T-cell (primary cell): ENCODE results near the gene ABI3. TPM values are rescaled to one million over a fixed set of nuclear protein-coding genes. Genes with fewer than 3 reads are reported as not detected.

Experiments
- ATAC-seq, 4 experiments: fragments of 200-7000 bp in 3 of 4; fragments of 150-1000 bp in 1 of 4; cut with Tn5 transposase; replicated peaks in 1 of 4; 1 replicate in 3 of 4; 2 replicates in 1 of 4; pipeline ENCODE4 v1.10.0; 2021; ENCODE audit warnings: moderate library complexity in 3 of 4, mild to moderate bottlenecking in 2 of 4, moderate number of reproducible peaks in 1 of 4
- CTCF ChIA-PET, 2 donors: fragments of 300-600 bp; sonication (Branson Sonifier 250); formaldehyde crosslinking; loops; one replicate each; lab custom pipeline; 2022; ENCODE audit warnings: antibody characterized with exemption in 2 of 2; lab: Charles Lee
- POLR2A ChIA-PET, 2 donors: fragments of 300-600 bp; sonication (Branson Sonifier 250); formaldehyde crosslinking; loops; one replicate each; lab custom pipeline; 2022; ENCODE audit warnings: antibody characterized with exemption in 2 of 2; lab: Charles Lee
- DNase-seq, 35 experiments: peaks; one replicate each; pipeline versions ENCODE4 v3.0.0 to v3.0.0-alpha.2; 2013 to 2023
- H3K27ac ChIP-seq: one replicate; pipeline ENCODE4 v1.5.1; 2013; ENCODE audit warnings: low read length
- H3K27me3 ChIP-seq, 2 experiments: replicated peaks in 1 of 2; 1 replicate in 1 of 2; 2 replicates in 1 of 2; pipeline versions ENCODE4 v1.6.1 to v1.7.0; 2013; ENCODE audit warnings: low read length in 1 of 2, mixed read lengths in 1 of 2; ENCODE audit not compliant: control insufficient read depth in 2 of 2, insufficient read depth in 2 of 2; ENCODE audit errors: extremely low read depth in 1 of 2
- H3K36me3 ChIP-seq, 2 donors: 1 replicate in 1 of 2; 2 replicates in 1 of 2; pipeline versions ENCODE4 v1.6.1 to v1.7.0; 2013; ENCODE audit warnings: low read length in 1 of 2; ENCODE audit not compliant: control insufficient read depth in 2 of 2, insufficient read depth in 1 of 2; ENCODE audit errors: extremely low read depth in 1 of 2
- H3K4me1 ChIP-seq, 2 experiments: 1 replicate in 1 of 2; 2 replicates in 1 of 2; pipeline versions ENCODE4 v1.6.1 to v1.7.0; 2013; ENCODE audit warnings: low read length in 2 of 2, mixed read lengths in 1 of 2; ENCODE audit not compliant: insufficient read depth in 2 of 2, control insufficient read depth in 1 of 2; ENCODE audit errors: extremely low read depth in 1 of 2
- H3K4me3 ChIP-seq, 2 donors: 1 replicate in 1 of 2; 2 replicates in 1 of 2; pipeline versions ENCODE4 v1.5.1 to v1.7.0; 2013; ENCODE audit warnings: mild to moderate bottlenecking in 2 of 2, low read length in 1 of 2, moderate library complexity in 1 of 2; ENCODE audit not compliant: control insufficient read depth in 1 of 2; ENCODE audit errors: extremely low read depth in 1 of 2
- H3K9me3 ChIP-seq: 2 replicates; pipeline ENCODE4 v1.7.0; 2013
- H3K27ac Mint-ChIP-seq, 2 donors: one replicate each; pipeline ENCODE4 v1.8.0; 2020 to 2021; ENCODE audit warnings: mild to moderate bottlenecking in 2 of 2, mixed read lengths in 2 of 2
- H3K27me3 Mint-ChIP-seq, 2 donors: one replicate each; pipeline ENCODE4 v1.8.0; 2021 to 2022; ENCODE audit warnings: mixed read lengths in 2 of 2
- H3K36me3 Mint-ChIP-seq: one replicate; pipeline ENCODE4 v1.8.0; 2021; ENCODE audit warnings: mixed read lengths
- H3K4me1 Mint-ChIP-seq, 3 donors: one replicate each; pipeline ENCODE4 v1.8.0; 2020 to 2022; ENCODE audit warnings: mixed read lengths in 3 of 3, mild to moderate bottlenecking in 1 of 3
- H3K4me3 Mint-ChIP-seq, 3 donors: one replicate each; pipeline ENCODE4 v1.8.0; 2020 to 2022; ENCODE audit warnings: mild to moderate bottlenecking in 3 of 3, mixed read lengths in 3 of 3, moderate library complexity in 3 of 3
- H3K9me3 Mint-ChIP-seq, 3 donors: one replicate each; pipeline ENCODE4 v1.8.0; 2020 to 2022; ENCODE audit warnings: mixed read lengths in 3 of 3
- WGBS: methylation state at CpG from one replicate; pipeline ENCODE4 v1.1.5; 2013; ENCODE audit warnings: missing lambda C conversion rate; ENCODE audit not compliant: insufficient coverage; 5-methylcytosine and 5-hydroxymethylcytosine counted together
- total RNA-seq, 35 experiments: library from RNA in 6 of 35; stranded (reverse) in 6 of 35; fragments of 120-200 nt in 1 of 35; gene quantifications; one replicate each; pipeline versions ENCODE4 v1.2.1 to v1.2.4 and lab custom pipeline; 2013 to 2026

Gene ABI3
- total RNA-seq, 5 donors from 2014 or later (not counting 1 experiment from before 2014, with no cell fraction given) = 10.4 to 21.7 (median 18.3) TPM

GRCh38 chr17:49267912-49268311 lies 57.4 kb downstream of the ABI3 start:
- Mint-ChIP-seq H3K4me3 (no peak overlapping the region), H3K36me3 (no peaks in the 10 kb centered on the region), H3K4me1 (no peaks in the 10 kb centered on the region), H3K27ac (no peak overlapping the region), H3K27me3 (peaks cover 0 to 11% of the 10 kb centered on the region in 2 donors), H3K9me3 (no peaks in the 10 kb centered on the region)
- Histone ChIP-seq H3K27me3 (peaks cover 0 to 7% of the 10 kb centered on the region in 2 experiments), H3K9me3 (no peaks in the 10 kb centered on the region), H3K27ac (no peak overlapping the region), H3K36me3 (no peaks in the 10 kb centered on the region), H3K4me1 (no peaks in the 10 kb centered on the region), H3K4me3 (no peak overlapping the region)
- ChIA-PET CTCF (no interaction called here), POLR2A (no interaction called here)
- 77% methylated on average over 3 of the region's 3 CpGs for WGBS
- DNase-seq = no peak
- no peak for ATAC-seq

GRCh38 chr17:49269356-49269755 lies 58.8 kb downstream of the ABI3 start:
- Histone ChIP-seq H3K36me3 (no peaks in the 10 kb centered on the region), H3K9me3 (no peaks in the 10 kb centered on the region), H3K27ac (no peak overlapping the region), H3K4me1 (no peaks in the 10 kb centered on the region), H3K27me3 (peaks cover 0 to 2% of the 10 kb centered on the region in 2 experiments), H3K4me3 (no peak overlapping the region)
- WGBS = 80% methylated on average over 1 of the region's 5 CpGs
- ATAC-seq = no peak
- ChIA-PET CTCF (no interaction called here), POLR2A (no interaction called here)
- Mint-ChIP-seq H3K27ac (no peak overlapping the region), H3K4me1 (no peaks in the 10 kb centered on the region), H3K9me3 (no peaks in the 10 kb centered on the region), H3K27me3 (peaks cover 0 to 4% of the 10 kb centered on the region in 2 donors), H3K4me3 (no peak overlapping the region), H3K36me3 (no peaks in the 10 kb centered on the region)
- DNase-seq = no peak

Other genes starting within 250 kb of the ABI3 start
- not detected for gene GIP, start 242.1 kb upstream of the ABI3 start, total RNA-seq
- 1 to 10 TPM in 1 of 5 donors, under 1 TPM in 2, not detected in 2; 0.43 to 1.4 (median 0.61) TPM for gene IGF2BP1, start 213.3 kb upstream of the ABI3 start, total RNA-seq
- under 1 TPM in 2 of 5 donors, not detected in 3; 0.03 to 0.19 TPM for gene B4GALNT2, start 77.9 kb upstream of the ABI3 start, total RNA-seq
- 1 to 10 TPM; 4.5 to 6.3 (median 5.0) TPM for gene GNGT2, start 133 bp upstream of the ABI3 start, total RNA-seq
- gene PHOSPHO1, start 20.1 kb downstream of the ABI3 start, total RNA-seq = under 1 TPM in 1 of 5 donors, not detected in 4; 0.13 TPM
- gene ZNF652, start 151.5 kb downstream of the ABI3 start, total RNA-seq = 10 to 100 TPM; 51.0 to 61.0 (median 57.1) TPM
- 10 to 100 TPM; 49.4 to 84.6 (median 74.7) TPM for gene PHB1, start 204.2 kb downstream of the ABI3 start, total RNA-seq